AG04449 (cell line): ENCODE measurements around the gene MAGI1.

ENCODE experiments used
- CTCF ChIA-PET: fragments of 350-600 bp; formaldehyde crosslinking; extraction: SDS; loops from one replicate; lab custom pipeline; 2021; ENCODE audit warnings: antibody characterized with exemption; lab: Yijun Ruan, JAX
- POLR2A ChIA-PET: fragments of 400-600, 350-600 bp; formaldehyde crosslinking; extraction: SDS; loops from one replicate; lab custom pipeline; 2020; ENCODE audit warnings: antibody characterized with exemption, inconsistent platforms; lab: Yijun Ruan, JAX
- DNase-seq: peaks from one replicate; pipeline ENCODE4 v3.0.0-alpha.2; 2010; ENCODE audit warnings: low read depth, low spot score
- H3K4me3 ChIP-seq: 2 replicates; pipeline ENCODE4 v1.5.1; 2011; ENCODE audit warnings: low read depth, mild to moderate bottlenecking, control low read depth, low read length
- TF ChIP-seq, protein P1 (sequence below): IDR thresholded peaks from one replicate; pipeline ENCODE4 v1.5.1; 2011; ENCODE audit warnings: mild to moderate bottlenecking, moderate library complexity, low read length, control low read depth, inconsistent platforms; ENCODE audit not compliant: insufficient read depth; ENCODE audit errors: missing control alignments

MAGI1 gene

DNA sequence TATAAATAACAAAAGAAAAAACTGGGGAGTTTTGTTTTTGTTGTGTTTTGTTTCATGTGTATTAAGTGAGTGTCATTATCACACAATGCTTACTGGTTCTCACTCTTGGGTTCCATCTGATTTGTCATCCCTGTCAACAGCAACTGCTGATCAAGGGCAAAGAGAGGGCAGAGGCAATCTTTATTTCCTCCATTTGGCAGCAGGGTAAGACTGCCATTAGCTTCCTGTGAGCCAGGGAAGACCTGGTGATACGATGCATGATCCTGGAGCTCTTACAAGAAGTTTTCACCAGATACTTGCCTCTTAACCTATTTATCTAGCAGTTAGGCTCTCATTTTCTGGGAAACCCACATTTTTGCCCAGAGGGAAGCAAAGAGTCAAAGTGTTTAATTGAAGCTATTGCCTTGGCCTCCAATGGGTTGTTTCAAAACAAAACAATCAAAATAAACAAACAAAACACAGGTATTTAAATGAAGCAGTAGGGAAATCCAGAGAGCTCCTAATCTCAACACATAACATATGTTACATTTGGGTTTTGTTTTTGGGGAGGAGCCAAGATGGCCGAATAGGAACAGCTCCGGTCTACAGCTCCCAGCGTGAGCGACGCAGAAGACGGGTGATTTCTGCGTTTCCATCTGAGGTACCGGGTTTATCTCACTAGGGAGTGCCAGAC lies 529.8 kb downstream of the MAGI1 start:
- POLR2A ChIA-PET: no interaction called here
- CTCF ChIA-PET: interaction anchor here (1.1 kb wide), 1 partner anchor 70 kb away, joined by 3 read pairs; no protein-coding TSS in a partner anchor
- DNase-seq: no peak
- TF ChIP-seq, protein P1, sequence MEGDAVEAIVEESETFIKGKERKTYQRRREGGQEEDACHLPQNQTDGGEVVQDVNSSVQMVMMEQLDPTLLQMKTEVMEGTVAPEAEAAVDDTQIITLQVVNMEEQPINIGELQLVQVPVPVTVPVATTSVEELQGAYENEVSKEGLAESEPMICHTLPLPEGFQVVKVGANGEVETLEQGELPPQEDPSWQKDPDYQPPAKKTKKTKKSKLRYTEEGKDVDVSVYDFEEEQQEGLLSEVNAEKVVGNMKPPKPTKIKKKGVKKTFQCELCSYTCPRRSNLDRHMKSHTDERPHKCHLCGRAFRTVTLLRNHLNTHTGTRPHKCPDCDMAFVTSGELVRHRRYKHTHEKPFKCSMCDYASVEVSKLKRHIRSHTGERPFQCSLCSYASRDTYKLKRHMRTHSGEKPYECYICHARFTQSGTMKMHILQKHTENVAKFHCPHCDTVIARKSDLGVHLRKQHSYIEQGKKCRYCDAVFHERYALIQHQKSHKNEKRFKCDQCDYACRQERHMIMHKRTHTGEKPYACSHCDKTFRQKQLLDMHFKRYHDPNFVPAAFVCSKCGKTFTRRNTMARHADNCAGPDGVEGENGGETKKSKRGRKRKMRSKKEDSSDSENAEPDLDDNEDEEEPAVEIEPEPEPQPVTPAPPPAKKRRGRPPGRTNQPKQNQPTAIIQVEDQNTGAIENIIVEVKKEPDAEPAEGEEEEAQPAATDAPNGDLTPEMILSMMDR: no peak
- H3K4me3 ChIP-seq: no peak overlapping the region

DNA sequence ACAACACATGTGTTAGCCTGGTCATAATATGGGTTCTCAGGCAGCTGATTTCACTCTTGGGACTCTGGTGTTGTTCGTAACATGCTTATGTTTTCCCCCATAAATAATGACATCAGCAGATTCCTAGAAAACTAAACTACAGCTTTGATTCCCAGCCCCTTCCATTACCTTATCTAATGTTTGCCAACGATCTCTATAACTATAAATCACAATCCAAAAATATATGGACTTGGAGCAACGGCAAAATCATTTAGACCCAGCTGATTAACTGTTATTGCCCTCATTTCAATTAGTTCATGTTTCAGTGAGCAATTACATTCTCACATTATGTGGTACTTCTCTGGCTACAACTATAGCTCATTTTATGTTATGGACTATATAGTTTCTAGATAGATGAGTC lies 531.3 kb downstream of the MAGI1 start:
- POLR2A ChIA-PET: no interaction called here
- TF ChIP-seq, protein P1: no peak
- H3K4me3 ChIP-seq: no peak overlapping the region
- CTCF ChIA-PET: interaction anchor here (0.6 to 1.1 kb wide), 2 partner anchors 68 to 193 kb away, joined by 3 read pairs; no protein-coding TSS in a partner anchor
- DNase-seq: no peak

DNA sequence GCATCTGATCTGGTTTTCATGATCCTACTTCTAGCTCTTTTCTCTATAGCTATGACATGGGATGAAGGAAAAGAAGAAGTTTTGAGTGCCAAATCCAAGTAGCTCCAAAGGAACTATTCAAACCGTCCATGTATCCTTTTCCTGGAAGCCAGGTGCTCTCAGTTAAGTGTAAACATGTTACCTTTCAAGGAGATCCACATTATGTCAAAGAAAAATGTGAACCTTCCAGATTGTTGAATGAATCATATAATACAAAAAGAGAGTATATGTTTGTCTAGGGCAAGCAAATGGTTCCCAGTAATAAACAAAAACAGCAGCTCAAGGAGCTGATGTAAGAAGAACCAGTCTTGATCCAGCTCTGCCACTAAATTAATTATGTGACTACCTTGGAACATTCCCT lies 534.9 kb downstream of the MAGI1 start:
- TF ChIP-seq, protein P1: no peak
- CTCF ChIA-PET: no interaction called here
- DNase-seq: no peak
- H3K4me3 ChIP-seq: no peak overlapping the region
- POLR2A ChIA-PET: no interaction called here

DNA sequence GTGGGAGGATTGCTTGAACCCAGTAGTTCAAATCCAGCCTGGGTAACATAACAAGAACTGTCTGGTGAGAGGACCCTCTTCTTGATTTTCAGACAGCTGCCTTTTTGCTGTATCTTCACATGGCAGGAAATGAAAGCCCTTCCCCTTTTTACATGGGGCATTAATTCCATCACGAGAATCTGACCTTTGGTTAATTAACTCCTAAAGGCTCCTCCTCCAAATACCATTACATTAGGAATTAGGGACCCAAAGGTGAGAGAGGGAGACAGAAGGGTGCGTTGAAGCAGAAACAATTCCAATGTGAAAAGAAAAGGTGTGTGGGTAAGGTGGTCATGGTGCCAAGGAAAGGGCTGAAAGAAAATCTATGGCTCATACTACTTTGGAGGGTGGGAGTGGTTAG lies 536.2 kb downstream of the MAGI1 start:
- DNase-seq: no peak
- no peak overlapping the region for H3K4me3 ChIP-seq
- ChIA-PET CTCF (no interaction called here), POLR2A (no interaction called here)
- TF ChIP-seq, protein P1: no peak

DNA sequence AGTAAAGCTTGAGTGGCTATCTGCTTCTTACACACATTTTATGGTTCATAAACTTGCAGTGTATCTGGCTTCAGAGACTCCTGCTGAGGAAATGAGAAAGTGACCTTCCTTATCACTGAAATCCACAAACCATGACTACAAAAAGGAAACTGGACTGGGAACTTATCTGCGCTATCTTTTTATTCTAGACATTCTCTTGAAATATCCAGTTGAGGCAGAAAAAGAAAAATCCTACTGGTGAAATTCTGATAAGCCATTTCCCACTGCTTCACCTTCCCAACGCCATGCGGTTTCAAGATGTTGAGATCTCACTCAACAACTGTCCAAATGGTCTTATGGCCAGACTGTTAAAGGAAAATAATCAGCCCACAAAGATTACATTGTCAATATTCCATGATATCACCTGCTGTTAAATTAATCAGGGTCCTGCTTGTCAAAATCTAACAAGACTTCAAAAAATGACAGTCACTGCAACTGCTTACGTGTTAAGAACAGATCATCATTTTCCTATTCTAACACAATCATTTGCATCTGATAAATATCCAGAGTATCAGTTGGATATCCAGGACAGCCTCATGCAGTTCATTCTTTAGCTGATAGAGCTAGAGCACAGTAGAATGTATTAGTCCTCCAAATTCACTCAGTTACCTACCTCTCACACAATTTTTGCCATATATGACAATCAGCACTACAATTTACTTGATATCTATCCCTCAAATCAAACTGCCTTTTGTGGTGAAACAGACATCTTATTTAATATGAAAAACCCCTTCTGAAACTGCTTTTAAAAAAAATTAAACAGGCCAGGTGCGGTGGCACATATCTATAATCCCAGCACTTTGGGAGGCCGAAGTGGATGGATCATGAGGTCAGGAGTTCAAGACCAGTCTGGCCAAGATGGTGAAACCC lies 538.1 kb downstream of the MAGI1 start:
- TF ChIP-seq, protein P1: no peak
- DNase-seq: no peak
- H3K4me3 ChIP-seq: no peak overlapping the region
- ChIA-PET POLR2A (interaction anchor here (0.7 kb wide), 1 partner anchor 41 kb away, joined by 3 read pairs; no protein-coding TSS in a partner anchor), CTCF (no interaction called here)

DNA sequence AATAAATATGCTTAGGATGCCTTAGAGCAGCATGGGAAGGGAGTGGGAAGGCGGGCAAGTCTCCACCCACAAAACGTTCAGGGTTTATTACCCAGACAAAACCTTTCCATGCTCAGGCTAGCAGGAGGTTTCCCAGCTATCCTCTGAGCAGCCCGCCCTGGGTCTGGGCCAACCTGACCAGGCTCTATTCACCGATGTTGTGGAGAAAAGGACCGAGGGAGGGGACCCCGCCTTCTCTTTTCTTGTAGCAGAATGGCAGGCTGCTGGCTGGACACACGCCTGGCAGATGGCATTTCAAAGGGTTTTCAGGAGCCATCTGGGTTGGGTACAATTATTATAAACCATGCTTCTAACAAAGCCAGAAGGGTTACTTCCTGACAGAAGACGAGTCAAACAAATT lies 540.9 kb downstream of the MAGI1 start:
- POLR2A ChIA-PET: no interaction called here
- TF ChIP-seq, protein P1: no peak

More for the DNA sequence above, 540.9 kb downstream of the MAGI1 start:
- H3K4me3 ChIP-seq: no peak overlapping the region
- CTCF ChIA-PET: no interaction called here
- no peak for DNase-seq
